GM12878 (cell line): ENCODE results near the gene MAD1L1. TPM values are rescaled to one million over a fixed set of nuclear protein-coding genes. Genes with fewer than 3 reads are reported as not detected.

Experiments used
- ATAC-seq: fragments of 200-7000 bp; cut with Tn5 transposase; 3 replicates; pipeline ENCODE4 v1.9.1; 2020; ENCODE audit warnings: mild to moderate bottlenecking, moderate library complexity
- BruUV-seq: library from RNA; stranded (reverse); fragments of 400-500 nt; replicated peaks from 2 replicates; lab custom pipeline; 2021; lab: Mats Ljungman, UMichigan
- CTCF ChIA-PET: fragments of 300-600 bp; sonication (Branson Sonifier 250); formaldehyde crosslinking; extraction: SDS; loops from one replicate; lab custom pipeline; 2021; ENCODE audit warnings: inconsistent platforms; lab: Yijun Ruan, JAX
- POLR2A ChIA-PET: fragments of 350-600 bp; formaldehyde crosslinking; extraction: SDS; loops from one replicate; lab custom pipeline; 2021; ENCODE audit warnings: inconsistent platforms; lab: Charles Lee
- RAD21 ChIA-PET: fragments of 300-600 bp; sonication (Branson Sonifier 250); formaldehyde crosslinking; loops from one replicate; lab custom pipeline; 2023; ENCODE audit warnings: antibody characterized with exemption; ENCODE audit not compliant: unreplicated experiment; lab: Charles Lee
- SMC1A ChIA-PET: fragments of 300-600 bp; sonication (Branson Sonifier 250); formaldehyde crosslinking; loops from one replicate; lab custom pipeline; 2023; ENCODE audit not compliant: unreplicated experiment, uncharacterized antibody; lab: Charles Lee
- DNase-seq: peaks from one replicate; pipeline ENCODE4 v3.0.0-alpha.2; 2011; ENCODE audit warnings: low read depth, low spot score
- FAIRE-seq: peaks from 3 replicates; lab custom pipeline; 2011; peaks lifted over from hg19 to GRCh38; lab: Jason Lieb, UNC
- H2AFZ ChIP-seq: 2 replicates; pipeline ENCODE4 v1.6.0; 2011; ENCODE audit warnings: low read depth, low read length, control low read depth; ENCODE audit not compliant: control insufficient read depth
- H3K27ac ChIP-seq: 2 replicates; pipeline ENCODE4 v1.5.1; 2011; ENCODE audit warnings: control low read depth; ENCODE audit not compliant: control insufficient read depth, insufficient read depth
- H3K27me3 ChIP-seq, 2 experiments: replicated peaks in 1 of 2; 2 replicates each; pipeline versions ENCODE4 v1.6.0 to v1.6.1; 2011; ENCODE audit warnings: low read length in 1 of 2; ENCODE audit not compliant: control insufficient read depth in 2 of 2, insufficient read depth in 2 of 2
- H3K36me3 ChIP-seq, 2 experiments: 2 replicates each; pipeline ENCODE4 v1.5.1; 2011; ENCODE audit warnings: low read length in 1 of 2; ENCODE audit not compliant: control insufficient read depth in 2 of 2, insufficient read depth in 2 of 2
- H3K4me1 ChIP-seq: 2 replicates; pipeline ENCODE4 v1.6.1; 2011; ENCODE audit warnings: mild to moderate bottlenecking, low read length, moderate library complexity, mixed read lengths; ENCODE audit not compliant: control insufficient read depth, insufficient read depth
- H3K4me2 ChIP-seq: 2 replicates; pipeline ENCODE4 v1.6.0; 2011; ENCODE audit warnings: control low read depth; ENCODE audit not compliant: control insufficient read depth, insufficient read depth
- H3K4me3 ChIP-seq: fragments of 200-600 bp; sonication (generic); 2 replicates; pipeline ENCODE4 v1.5.1; 2016
- H3K79me2 ChIP-seq: 2 replicates; pipeline ENCODE4 v1.6.0; 2011; ENCODE audit warnings: low read length; ENCODE audit not compliant: control insufficient read depth, insufficient read depth
- H3K9ac ChIP-seq: 2 replicates; pipeline ENCODE4 v1.8.0; 2011; ENCODE audit warnings: low read length, control low read depth, mixed read lengths; ENCODE audit not compliant: control insufficient read depth, insufficient read depth
- H3K9me3 ChIP-seq: replicated peaks from 3 replicates; pipeline ENCODE4 v1.5.1; 2011; ENCODE audit warnings: mild to moderate bottlenecking, low read length; ENCODE audit not compliant: control insufficient read depth, insufficient read depth
- H4K20me1 ChIP-seq: 2 replicates; pipeline ENCODE4 v1.6.0; 2011; ENCODE audit not compliant: control insufficient read depth, insufficient read depth
- BRCA1 ChIP-seq: IDR thresholded peaks from 2 replicates; pipeline ENCODE4 v1.6.1; 2011; ENCODE audit warnings: low read depth, low read length, improper control_type of control experiment
- CEBPB ChIP-seq, 2 experiments: fragments of 150-350 bp in 1 of 2; IDR thresholded peaks; 2 replicates each; pipeline ENCODE4 v1.6.1; 2012 to 2014; ENCODE audit warnings: low read depth in 2 of 2, low read length in 2 of 2, borderline replicate concordance in 1 of 2, inconsistent platforms in 1 of 2
- DPF2 ChIP-seq: fragments of 450-650 bp; IDR thresholded peaks from 2 replicates; pipeline ENCODE4 v1.6.1; 2017; ENCODE audit warnings: mild to moderate bottlenecking
- E2F8 ChIP-seq: fragments of 450-650 bp; IDR thresholded peaks from 2 replicates; pipeline ENCODE4 v1.6.1; 2018; ENCODE audit warnings: mild to moderate bottlenecking, low read depth, moderate library complexity; ENCODE audit not compliant: partially characterized antibody
- EGR1 ChIP-seq, 2 experiments: IDR thresholded peaks; 1 replicate in 1 of 2; 2 replicates in 1 of 2; pipeline ENCODE4 v1.6.1; 2011 to 2012; ENCODE audit warnings: low read depth in 2 of 2, low read length in 2 of 2, borderline replicate concordance in 1 of 2, mild to moderate bottlenecking in 1 of 2, moderate library complexity in 1 of 2
- GABPA ChIP-seq: IDR thresholded peaks from 2 replicates; pipeline ENCODE4 v1.6.1; 2014; ENCODE audit warnings: antibody characterized with exemption, low read depth, mild to moderate bottlenecking, inconsistent platforms
- NFYB ChIP-seq: IDR thresholded peaks from 2 replicates; pipeline ENCODE4 v1.6.1; 2011; ENCODE audit warnings: low read depth, mild to moderate bottlenecking, low read length, improper control_type of control experiment, moderate library complexity; ENCODE audit not compliant: insufficient read depth
- PML ChIP-seq: IDR thresholded peaks from 2 replicates; pipeline ENCODE4 v1.6.1; 2012; ENCODE audit warnings: low read length, inconsistent platforms
- RBBP5 ChIP-seq: fragments of 200-600 bp; sonication (generic); conservative IDR thresholded peaks from 2 replicates; pipeline ENCODE4 v1.6.1; 2016
- RCOR1 ChIP-seq: conservative IDR thresholded peaks from 2 replicates; pipeline ENCODE4 v1.6.1; 2012; ENCODE audit warnings: low read depth, low read length, improper control_type of control experiment
- RELB ChIP-seq: fragments of 450-650 bp; IDR thresholded peaks from 2 replicates; pipeline ENCODE4 v1.6.1; 2017; ENCODE audit warnings: low read depth, mild to moderate bottlenecking, moderate library complexity
- SIX5 ChIP-seq: IDR thresholded peaks from 2 replicates; pipeline ENCODE4 v1.6.1; 2011; ENCODE audit warnings: mild to moderate bottlenecking, low read depth, low read length, moderate library complexity; ENCODE audit not compliant: severe bottlenecking
- SREBF1 ChIP-seq: IDR thresholded peaks from 2 replicates; pipeline ENCODE4 v1.6.1; 2012; ENCODE audit warnings: mild to moderate bottlenecking, low read length
- TBL1XR1 ChIP-seq: IDR thresholded peaks from 2 replicates; pipeline ENCODE4 v1.6.1; 2012; ENCODE audit warnings: low read depth, low read length, improper control_type of control experiment
- USF1 ChIP-seq: IDR thresholded peaks from 2 replicates; pipeline ENCODE4 v1.6.1; 2011; ENCODE audit warnings: borderline replicate concordance, low read depth, mild to moderate bottlenecking, moderate library complexity, mixed read lengths, low read length; ENCODE audit not compliant: insufficient read depth; ENCODE audit errors: extremely low read length
- WGBS: methylation state at CpG from one replicate; pipeline ENCODE4 v1.1.6; 2016; ENCODE audit warnings: low lambda C conversion rate; ENCODE audit not compliant: insufficient replicate concordance, insufficient coverage; ENCODE audit errors: missing lambda C conversion rate; 5-methylcytosine and 5-hydroxymethylcytosine counted together
- in situ Hi-C: fragments of 300-500 bp; cut with MboI; formaldehyde crosslinking; loops from 9 replicates; pipeline ENCODE4 v1.14.3; 2018; ENCODE audit warnings: mixed read lengths
- intact Hi-C: fragments of 100-400 bp; cut with micrococcal nuclease; formaldehyde crosslinking; loops from one replicate; pipeline ENCODE4 v1.14.2; 2022; ENCODE audit not compliant: unreplicated experiment
- polyA plus RNA-seq, 11 experiments: library from polyadenylated mRNA; depleted of rRNA in 4 of 11; unstranded in 6 of 11; stranded (reverse) in 5 of 11; fragments of >200 nt; fragmentation: Nextera tagmentation in 4 of 11; fragmentation: Illumina TruSeq in 1 of 11; extraction: Ambion mirVana in 4 of 11; extraction: Trizol in 1 of 11; gene quantifications; 1 replicate in 1 of 11; 2 replicates in 10 of 11; pipeline versions ENCODE4 v1.2.1 to v1.2.3, GENCODE V29; 2011 to 2016; ENCODE audit warnings: inconsistent platforms in 2 of 11, missing spikeins in 2 of 11, low read depth in 1 of 11
- total RNA-seq, 4 experiments: library from RNA; depleted of rRNA in 3 of 4; stranded (reverse); fragments of >200 nt in 3 of 4; fragmentation: Illumina TruSeq in 1 of 4; extraction: Trizol in 1 of 4; gene quantifications; 2 replicates each; pipeline versions ENCODE4 v1.2.1 to v1.2.3, GENCODE V29; 2013 to 2021

MAD1L1 gene
- total and polyA plus RNA-seq, 10 of the 15 experiments (the other 5 are each of a cell fraction or from before 2014, with no cell fraction given) = 2.2 to 76.8 (median 38.3) TPM

DNA sequence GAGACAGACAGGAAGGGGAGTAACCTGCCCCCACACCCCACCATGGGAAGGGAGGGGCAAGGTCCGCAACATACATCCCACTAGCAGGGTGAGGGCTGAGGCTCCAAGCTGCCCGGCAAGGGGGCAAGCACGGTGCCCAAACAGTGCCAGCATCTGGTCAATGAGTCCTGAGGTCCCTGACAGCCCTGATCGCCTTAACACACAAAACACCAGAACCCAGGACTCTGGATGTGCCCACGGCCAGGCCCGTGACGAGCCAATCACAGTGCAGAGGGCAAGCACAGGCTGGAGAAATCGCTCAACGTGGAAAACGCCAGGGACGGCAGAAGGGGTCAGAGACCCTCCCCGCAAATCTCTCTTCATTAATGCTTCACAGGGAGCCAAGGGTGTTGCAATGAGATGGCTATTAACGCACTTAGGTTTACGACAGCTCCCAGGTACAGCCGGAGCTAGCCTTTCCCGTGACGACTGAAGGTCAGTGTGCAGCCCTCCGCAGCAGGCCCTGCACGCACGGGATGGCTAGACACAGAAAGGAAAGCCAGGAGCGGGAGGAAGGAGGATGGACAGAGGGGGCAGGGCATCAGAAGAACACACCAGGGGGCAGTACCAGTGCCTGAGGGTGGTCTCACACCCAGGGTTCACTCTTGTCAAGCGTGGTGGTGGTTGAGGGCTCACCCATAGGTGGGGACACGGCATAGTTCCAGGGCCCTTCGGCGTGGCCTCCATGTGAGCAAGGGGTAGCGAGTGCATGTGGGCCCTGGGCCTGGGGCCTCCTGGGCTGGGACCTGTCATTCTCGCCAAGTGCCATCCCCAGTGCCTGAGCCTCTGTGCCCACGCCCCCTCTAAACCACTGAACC, 220.5 kb downstream of the MAD1L1 start:
- H3K4me2 ChIP-seq = no peak overlapping the region
- H3K36me3 ChIP-seq = peaks cover 0 to 5% of the 10 kb centered on the region in 2 experiments; a peak in 2 of 4 replicates
- ChIA-PET SMC1A (no interaction called here), POLR2A (no interaction called here), RAD21 (no interaction called here), CTCF (no interaction called here)
- H3K79me2 ChIP-seq = no peaks in the 10 kb centered on the region
- no peak for FAIRE-seq
- intact Hi-C loops (no loop called here), in situ Hi-C loops (no loop called here)
- no peaks in the 10 kb centered on the region for H3K27me3 ChIP-seq
- no peak overlapping the region for H3K9ac ChIP-seq
- no TSS peak for BruUV-seq
- H3K4me3 ChIP-seq = no peak overlapping the region
- no peaks in the 10 kb centered on the region for H3K4me1 ChIP-seq
- no peak overlapping the region for H2AFZ ChIP-seq
- H3K9me3 ChIP-seq = no peaks in the 10 kb centered on the region
- ATAC-seq = no peak
- no peak for DNase-seq
- H4K20me1 ChIP-seq = no peaks in the 10 kb centered on the region
- 94% methylated on average over 28 of the region's 28 CpGs for WGBS
- TF ChIP-seq E2F8 (no peak), RELB (no peak), EGR1 (IDR thresholded peaks at IDR 0.05; ENCODE audit: borderline replicate concordance in 1 of 2, low read depth in 2 of 2, low read length in 2 of 2) (no peak), PML (no peak), TBL1XR1 (no peak), GABPA (no peak), DPF2 (no peak), RCOR1 (no peak), RBBP5 (no peak), SREBF1 (no peak), SIX5 (no peak), CEBPB (IDR thresholded peaks at IDR 0.05; ENCODE audit: borderline replicate concordance in 1 of 2, low read depth in 2 of 2, low read length in 2 of 2) (no peak), BRCA1 (no peak), NFYB (no peak), USF1 (no peak)
- H3K27ac ChIP-seq = no peak overlapping the region
